SK-N-SH treated with all-trans-retinoic acid at 6 μM for 48 hours (cell line): ENCODE measurements around the gene MYCBP2.

ENCODE experiments used
- ARNTL ChIP-seq: fragments of 450-650 bp; formaldehyde crosslinking; IDR thresholded peaks from 2 replicates; pipeline ENCODE4 v1.5.0; 2020; ENCODE audit warnings: low read depth, mild to moderate bottlenecking, moderate library complexity, borderline replicate concordance
- CREB5 ChIP-seq: fragments of 250-450 bp; sonication (Bioruptor Pico); IDR thresholded peaks from 2 replicates; pipeline ENCODE4 v1.5.1; 2020; ENCODE audit warnings: low read depth, mild to moderate bottlenecking, moderate library complexity
- CSDC2 ChIP-seq: fragments of 250-450 bp; sonication (Bioruptor Pico); IDR thresholded peaks from 2 replicates; pipeline ENCODE4 v1.5.0; 2020; ENCODE audit warnings: mild to moderate bottlenecking, moderate library complexity
- ESRRG ChIP-seq: fragments of 250-450 bp; sonication (Bioruptor Pico); IDR thresholded peaks from 2 replicates; pipeline ENCODE4 v1.6.1; 2021; ENCODE audit warnings: mild to moderate bottlenecking
- PATZ1 ChIP-seq: fragments of 250-450 bp; sonication (Bioruptor Pico); IDR thresholded peaks from 2 replicates; pipeline ENCODE4 v1.8.0; 2020; ENCODE audit warnings: mild to moderate bottlenecking, moderate library complexity, borderline replicate concordance
- POU6F1 ChIP-seq: fragments of 250-450 bp; sonication (Bioruptor Pico); IDR thresholded peaks from 2 replicates; pipeline ENCODE4 v1.8.0; 2021; ENCODE audit warnings: low read depth, mild to moderate bottlenecking, moderate library complexity, borderline replicate concordance
- RARB ChIP-seq: fragments of 250-450 bp; sonication (Bioruptor Pico); IDR thresholded peaks from 2 replicates; pipeline ENCODE4 v1.8.0; 2021; ENCODE audit warnings: mild to moderate bottlenecking, moderate library complexity
- TCF4 ChIP-seq: fragments of 250-450 bp; sonication (Bioruptor Pico); IDR thresholded peaks from 2 replicates; pipeline ENCODE4 v1.8.0; 2021; ENCODE audit warnings: mild to moderate bottlenecking, moderate library complexity, borderline replicate concordance
- TOX ChIP-seq: fragments of 250-450 bp; sonication (Bioruptor Pico); IDR thresholded peaks from 2 replicates; pipeline ENCODE4 v1.8.0; 2021; ENCODE audit warnings: mild to moderate bottlenecking, moderate library complexity, borderline replicate concordance
- ZFP30 ChIP-seq: fragments of 450-650 bp; formaldehyde crosslinking; IDR thresholded peaks from 2 replicates; pipeline ENCODE4 v1.5.0; 2022; ENCODE audit warnings: mild to moderate bottlenecking, moderate library complexity
- ZNF565 ChIP-seq: fragments of 450-650 bp; formaldehyde crosslinking; conservative IDR thresholded peaks from 2 replicates; pipeline ENCODE4 v1.5.0; 2020; ENCODE audit warnings: low read depth, mild to moderate bottlenecking, moderate library complexity

GRCh38 chr13:77095288-77095687 is 231.6 kb downstream of the MYCBP2 start:
- no peak for TF ChIP-seq TCF4 (CRISPR knock-in tag)
- no peak for TF ChIP-seq CSDC2 (CRISPR knock-in tag)
- no peak for TF ChIP-seq PATZ1
- TF ChIP-seq ZNF565 (CRISPR knock-in tag): no peak
- no peak for TF ChIP-seq POU6F1
- TF ChIP-seq ZFP30: no peak
- no peak for TF ChIP-seq ESRRG (CRISPR knock-in tag)
- no peak for TF ChIP-seq RARB (CRISPR knock-in tag)
- TF ChIP-seq ARNTL (CRISPR knock-in tag): no peak
- no peak for TF ChIP-seq CREB5
- no peak for TF ChIP-seq TOX (CRISPR knock-in tag)
